Measurements from ENCODE around the gene NEK10. TPM values are rescaled to one million over a fixed set of nuclear protein-coding genes. Genes with fewer than 3 reads are reported as not detected.

The NEK10 gene
- polyA plus RNA-seq, 2 of the 4 experiments (the other 2 are of a cell fraction), result 1.7 to 2.9 TPM

DNA sequence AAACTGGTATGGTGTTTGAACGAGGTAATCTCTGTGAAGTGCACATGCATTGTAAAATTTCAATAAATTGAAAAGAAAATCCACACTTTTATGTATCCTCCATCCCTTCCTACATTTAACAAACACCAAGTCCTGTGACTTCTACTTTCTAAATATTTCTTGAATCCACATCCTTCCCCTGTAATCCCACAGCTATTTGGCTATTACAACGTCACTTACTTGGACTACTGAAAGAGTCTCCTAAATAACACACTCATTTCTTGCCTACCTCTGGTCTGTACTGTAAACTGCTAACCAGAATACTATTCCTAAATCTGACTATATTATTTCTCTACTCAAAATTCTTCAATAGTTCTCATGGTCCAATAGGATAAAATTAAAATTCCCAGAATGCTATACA lies 176.1 kb downstream of the NEK10 start (continued):
- TF ChIP-seq, protein P1, sequence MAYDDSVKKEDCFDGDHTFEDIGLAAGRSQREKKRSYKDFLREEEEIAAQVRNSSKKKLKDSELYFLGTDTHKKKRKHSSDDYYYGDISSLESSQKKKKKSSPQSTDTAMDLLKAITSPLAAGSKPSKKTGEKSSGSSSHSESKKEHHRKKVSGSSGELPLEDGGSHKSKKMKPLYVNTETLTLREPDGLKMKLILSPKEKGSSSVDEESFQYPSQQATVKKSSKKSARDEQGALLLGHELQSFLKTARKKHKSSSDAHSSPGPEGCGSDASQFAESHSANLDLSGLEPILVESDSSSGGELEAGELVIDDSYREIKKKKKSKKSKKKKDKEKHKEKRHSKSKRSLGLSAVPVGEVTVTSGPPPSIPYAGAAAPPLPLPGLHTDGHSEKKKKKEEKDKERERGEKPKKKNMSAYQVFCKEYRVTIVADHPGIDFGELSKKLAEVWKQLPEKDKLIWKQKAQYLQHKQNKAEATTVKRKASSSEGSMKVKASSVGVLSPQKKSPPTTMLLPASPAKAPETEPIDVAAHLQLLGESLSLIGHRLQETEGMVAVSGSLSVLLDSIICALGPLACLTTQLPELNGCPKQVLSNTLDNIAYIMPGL (CRISPR knock-in tag; IDR thresholded peaks at IDR 0.05; ENCODE audit: borderline replicate concordance), result no peak
- TF ChIP-seq FOSB (CRISPR knock-in tag; IDR thresholded peaks at IDR 0.05) (no peak), RARB (CRISPR knock-in tag; IDR thresholded peaks at IDR 0.05) (no peak), HOXB5 (CRISPR knock-in tag; IDR thresholded peaks at IDR 0.05) (no peak), RFX5 (IDR thresholded peaks at IDR 0.05) (no peak), ZC3H11A (IDR thresholded peaks at IDR 0.05) (no peak), CHD2 (IDR thresholded peaks at IDR 0.05; ENCODE audit: low read length, partially characterized antibody) (no peak)
- TF ChIP-seq, protein P2, sequence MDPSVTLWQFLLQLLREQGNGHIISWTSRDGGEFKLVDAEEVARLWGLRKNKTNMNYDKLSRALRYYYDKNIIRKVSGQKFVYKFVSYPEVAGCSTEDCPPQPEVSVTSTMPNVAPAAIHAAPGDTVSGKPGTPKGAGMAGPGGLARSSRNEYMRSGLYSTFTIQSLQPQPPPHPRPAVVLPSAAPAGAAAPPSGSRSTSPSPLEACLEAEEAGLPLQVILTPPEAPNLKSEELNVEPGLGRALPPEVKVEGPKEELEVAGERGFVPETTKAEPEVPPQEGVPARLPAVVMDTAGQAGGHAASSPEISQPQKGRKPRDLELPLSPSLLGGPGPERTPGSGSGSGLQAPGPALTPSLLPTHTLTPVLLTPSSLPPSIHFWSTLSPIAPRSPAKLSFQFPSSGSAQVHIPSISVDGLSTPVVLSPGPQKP (IDR thresholded peaks at IDR 0.05; ENCODE audit: low read depth, low read length), result no peak

DNA sequence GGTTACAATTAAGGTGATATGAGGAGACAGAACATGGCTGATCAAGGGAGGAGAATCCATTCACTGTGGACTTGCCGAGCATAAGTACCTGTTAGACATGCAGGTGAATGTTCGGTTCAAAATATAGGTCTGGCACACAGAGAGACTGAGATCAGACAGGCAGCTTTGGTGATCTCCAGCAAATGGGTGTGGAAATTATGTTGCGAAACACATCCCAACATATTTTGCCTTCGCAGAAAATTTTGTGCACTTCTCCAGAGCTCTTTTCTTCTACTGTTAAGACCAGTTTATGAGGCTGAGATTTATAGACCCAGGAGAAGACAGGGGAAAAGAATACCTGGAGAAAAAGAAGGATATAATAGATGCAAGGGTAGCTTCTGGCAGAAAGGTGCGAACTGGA lies 183.2 kb downstream of the NEK10 start:
- TF ChIP-seq CEBPB (IDR thresholded peaks at IDR 0.05), result peak in 1 of 2 experiments; percentile 24; a peak in 2 of 4 replicates
- TF ChIP-seq KDM5A (IDR thresholded peaks at IDR 0.05), result no peak
- ATAC-seq (no peak), FAIRE-seq (no peak), DNase-seq (ENCODE audit: low read depth in 1 of 2, low spot score in 1 of 2) (no peak)
- Histone ChIP-seq H3K4me2 (no peak overlapping the region), H3K4me3 (no peak overlapping the region), H3K4me1 (no peaks in the 10 kb centered on the region), H3K9me3 (no peaks in the 10 kb centered on the region), H3K27ac (no peak overlapping the region)
- POLR2A ChIA-PET, result no interaction called here
- WGBS (ENCODE audit: missing lambda C conversion rate), result 64% methylated on average over 5 of the region's 5 CpGs
- CTCF ChIA-PET, result no interaction called here

DNA sequence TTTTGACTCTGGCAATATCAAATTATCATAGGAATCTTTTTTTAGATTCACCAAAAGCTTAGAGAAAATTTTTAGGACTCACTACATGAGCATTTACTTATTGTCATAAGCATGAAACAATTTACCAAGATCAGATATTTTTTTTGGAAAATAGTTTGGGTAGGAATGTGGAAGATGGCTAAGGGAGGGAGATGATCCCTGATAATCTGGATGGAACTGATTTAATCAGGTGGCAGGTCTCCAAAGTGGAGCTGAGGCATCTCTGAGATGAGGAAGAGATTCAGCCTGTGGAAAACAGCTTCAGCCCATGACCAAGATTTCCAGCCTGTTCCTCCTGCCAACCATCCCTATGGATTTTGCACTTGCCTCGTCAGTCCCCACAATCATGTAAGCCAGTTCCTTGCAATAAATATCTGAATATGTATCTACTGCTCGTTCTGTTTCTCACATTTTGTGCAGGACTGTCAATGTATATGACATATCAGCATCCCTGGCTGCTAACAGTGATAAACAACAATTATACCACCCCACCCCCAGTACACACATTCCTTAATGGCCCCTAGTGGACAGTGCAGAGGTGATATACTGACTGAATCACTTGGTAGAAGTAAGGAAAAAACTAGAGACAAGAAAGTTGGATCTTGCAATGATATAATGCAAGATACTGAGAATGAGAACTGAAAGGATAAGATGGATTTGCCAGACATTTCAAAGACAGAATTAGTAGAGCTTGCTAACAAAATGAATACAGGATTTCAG lies 183.8 kb downstream of the NEK10 start:
- ChIA-PET CTCF (no interaction called here), POLR2A (no interaction called here)
- no peak for DNase-seq (ENCODE audit: low read depth in 1 of 2, low spot score in 1 of 2)
- FAIRE-seq, result no peak
- Histone ChIP-seq H3K4me1 (no peaks in the 10 kb centered on the region), H3K4me2 (no peak overlapping the region), H3K9me3 (no peaks in the 10 kb centered on the region), H3K27ac (no peak overlapping the region), H3K4me3 (no peak overlapping the region)
- 40% methylated on average over 2 of the region's 2 CpGs for WGBS (ENCODE audit: missing lambda C conversion rate)
- ATAC-seq, result peak in 1 of 2 experiments; percentile 51; a peak in 2 of 6 replicates
- TF ChIP-seq, protein P3, sequence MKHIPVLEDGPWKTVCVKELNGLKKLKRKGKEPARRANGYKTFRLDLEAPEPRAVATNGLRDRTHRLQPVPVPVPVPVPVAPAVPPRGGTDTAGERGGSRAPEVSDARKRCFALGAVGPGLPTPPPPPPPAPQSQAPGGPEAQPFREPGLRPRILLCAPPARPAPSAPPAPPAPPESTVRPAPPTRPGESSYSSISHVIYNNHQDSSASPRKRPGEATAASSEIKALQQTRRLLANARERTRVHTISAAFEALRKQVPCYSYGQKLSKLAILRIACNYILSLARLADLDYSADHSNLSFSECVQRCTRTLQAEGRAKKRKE (CRISPR knock-in tag; IDR thresholded peaks at IDR 0.05; ENCODE audit: low read depth), result no peak
- TF ChIP-seq ZNF302 (CRISPR knock-in tag; IDR thresholded peaks at IDR 0.05) (no peak), NR3C1 (IDR thresholded peaks at IDR 0.05) (no peak), FOSL2 (IDR thresholded peaks at IDR 0.05) (no peak), FOSL2 (CRISPR knock-in tag; IDR thresholded peaks at IDR 0.05) (no peak), NFE2L2 (conservative IDR thresholded peaks at IDR 0.05; ENCODE audit: low read length) (no peak), CBX2 (IDR thresholded peaks at IDR 0.05; ENCODE audit: borderline replicate concordance, low read depth) (no peak), HDAC2 (IDR thresholded peaks at IDR 0.05) (no peak), FOSB (CRISPR knock-in tag; IDR thresholded peaks at IDR 0.05) (no peak), KDM1A (IDR thresholded peaks at IDR 0.05; ENCODE audit: low read depth) (no peak), ESRRA (IDR thresholded peaks at IDR 0.05; ENCODE audit: borderline replicate concordance, low read length) (no peak), FOXS1 (CRISPR knock-in tag; IDR thresholded peaks at IDR 0.05) (no peak)
- TF ChIP-seq, protein P4, sequence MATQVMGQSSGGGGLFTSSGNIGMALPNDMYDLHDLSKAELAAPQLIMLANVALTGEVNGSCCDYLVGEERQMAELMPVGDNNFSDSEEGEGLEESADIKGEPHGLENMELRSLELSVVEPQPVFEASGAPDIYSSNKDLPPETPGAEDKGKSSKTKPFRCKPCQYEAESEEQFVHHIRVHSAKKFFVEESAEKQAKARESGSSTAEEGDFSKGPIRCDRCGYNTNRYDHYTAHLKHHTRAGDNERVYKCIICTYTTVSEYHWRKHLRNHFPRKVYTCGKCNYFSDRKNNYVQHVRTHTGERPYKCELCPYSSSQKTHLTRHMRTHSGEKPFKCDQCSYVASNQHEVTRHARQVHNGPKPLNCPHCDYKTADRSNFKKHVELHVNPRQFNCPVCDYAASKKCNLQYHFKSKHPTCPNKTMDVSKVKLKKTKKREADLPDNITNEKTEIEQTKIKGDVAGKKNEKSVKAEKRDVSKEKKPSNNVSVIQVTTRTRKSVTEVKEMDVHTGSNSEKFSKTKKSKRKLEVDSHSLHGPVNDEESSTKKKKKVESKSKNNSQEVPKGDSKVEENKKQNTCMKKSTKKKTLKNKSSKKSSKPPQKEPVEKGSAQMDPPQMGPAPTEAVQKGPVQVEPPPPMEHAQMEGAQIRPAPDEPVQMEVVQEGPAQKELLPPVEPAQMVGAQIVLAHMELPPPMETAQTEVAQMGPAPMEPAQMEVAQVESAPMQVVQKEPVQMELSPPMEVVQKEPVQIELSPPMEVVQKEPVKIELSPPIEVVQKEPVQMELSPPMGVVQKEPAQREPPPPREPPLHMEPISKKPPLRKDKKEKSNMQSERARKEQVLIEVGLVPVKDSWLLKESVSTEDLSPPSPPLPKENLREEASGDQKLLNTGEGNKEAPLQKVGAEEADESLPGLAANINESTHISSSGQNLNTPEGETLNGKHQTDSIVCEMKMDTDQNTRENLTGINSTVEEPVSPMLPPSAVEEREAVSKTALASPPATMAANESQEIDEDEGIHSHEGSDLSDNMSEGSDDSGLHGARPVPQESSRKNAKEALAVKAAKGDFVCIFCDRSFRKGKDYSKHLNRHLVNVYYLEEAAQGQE (IDR thresholded peaks at IDR 0.05), result no peak
- TF ChIP-seq, protein P5, sequence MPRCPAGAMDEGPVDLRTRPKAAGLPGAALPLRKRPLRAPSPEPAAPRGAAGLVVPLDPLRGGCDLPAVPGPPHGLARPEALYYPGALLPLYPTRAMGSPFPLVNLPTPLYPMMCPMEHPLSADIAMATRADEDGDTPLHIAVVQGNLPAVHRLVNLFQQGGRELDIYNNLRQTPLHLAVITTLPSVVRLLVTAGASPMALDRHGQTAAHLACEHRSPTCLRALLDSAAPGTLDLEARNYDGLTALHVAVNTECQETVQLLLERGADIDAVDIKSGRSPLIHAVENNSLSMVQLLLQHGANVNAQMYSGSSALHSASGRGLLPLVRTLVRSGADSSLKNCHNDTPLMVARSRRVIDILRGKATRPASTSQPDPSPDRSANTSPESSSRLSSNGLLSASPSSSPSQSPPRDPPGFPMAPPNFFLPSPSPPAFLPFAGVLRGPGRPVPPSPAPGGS (IDR thresholded peaks at IDR 0.05), result no peak

Data from A549 (cell line).